GM12892 (cell line): Measurements from ENCODE around the gene HRG.
"Not testable (repeated sequence)": the region's sequence is repeated elsewhere in the genome, so short reads cannot be mapped to it uniquely, and the experiment has no call there.

Experiments used
- POLR2A ChIP-seq: IDR thresholded peaks from 2 replicates; pipeline ENCODE4 v1.6.1; 2011; ENCODE audit warnings: low read depth, low read length, control low read depth
- POLR2AphosphoS5 ChIP-seq: IDR thresholded peaks from 2 replicates; pipeline ENCODE4 v1.6.1; 2011; ENCODE audit warnings: low read depth, low read length, control low read depth

DNA sequence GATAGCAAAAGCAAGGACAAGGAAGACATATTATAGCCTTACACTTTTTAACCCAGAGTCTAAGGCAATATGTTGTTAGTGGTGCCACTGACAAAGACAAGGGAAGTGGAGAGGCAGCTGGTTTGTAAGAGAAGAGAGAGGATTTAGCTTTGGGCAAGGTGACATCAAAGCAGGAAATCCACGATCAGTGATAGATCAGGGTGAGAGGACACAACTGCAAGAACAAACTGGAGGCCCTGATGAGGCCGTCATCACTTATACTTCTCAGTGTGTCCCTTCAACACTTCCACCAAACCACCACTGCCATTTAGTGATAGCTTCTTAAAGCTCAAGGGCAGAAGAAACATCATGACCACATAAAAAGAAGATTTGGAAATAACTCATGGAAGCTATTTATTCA is 20.7 kb downstream of the HRG start:
- TF ChIP-seq POLR2AphosphoS5, POLR2A: not testable (repeated sequence)
